GM13976 (cell line): ENCODE results near the gene BMERB1.

Experiments used
- DNase-seq: peaks from one replicate; pipeline ENCODE4 v3.0.0; 2012; ENCODE audit warnings: low spot score
- in situ Hi-C: fragments of 300-500 bp; cut with MboI; formaldehyde crosslinking; loops from one replicate; pipeline ENCODE4 v1.12.0; 2022; ENCODE audit warnings: low sequenced_read_pairs, mixed read lengths, inconsistent platforms; ENCODE audit not compliant: unreplicated experiment
- TF ChIP-seq, protein P1 (sequence below): IDR thresholded peaks from 2 replicates; pipeline ENCODE4 v1.5.1; 2012; ENCODE audit warnings: borderline replicate concordance, mild to moderate bottlenecking; ENCODE audit not compliant: insufficient read depth; ENCODE audit errors: extremely low read depth, missing control alignments, control extremely low read depth

BMERB1 gene

DNA sequence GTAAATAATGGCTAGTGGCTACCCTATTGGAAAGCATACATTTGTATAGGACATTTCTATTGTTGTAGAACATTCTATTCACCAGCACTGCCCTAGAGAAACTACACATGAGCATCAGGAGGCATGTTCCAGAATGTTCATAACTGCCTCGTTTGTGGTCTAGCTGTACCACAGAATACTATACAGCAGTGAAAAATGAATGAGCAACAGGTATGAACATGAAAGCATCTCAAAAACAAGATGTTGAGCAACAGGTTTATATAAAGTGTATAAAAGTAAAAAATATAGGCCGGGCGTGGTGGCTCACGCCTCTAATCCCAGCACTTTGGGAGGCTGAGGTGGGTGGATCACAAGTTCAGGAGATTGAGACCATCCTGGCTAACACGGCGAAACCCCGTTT is 91.7 kb downstream of the BMERB1 start:
- DNase-seq: no peak
- TF ChIP-seq, protein P1, sequence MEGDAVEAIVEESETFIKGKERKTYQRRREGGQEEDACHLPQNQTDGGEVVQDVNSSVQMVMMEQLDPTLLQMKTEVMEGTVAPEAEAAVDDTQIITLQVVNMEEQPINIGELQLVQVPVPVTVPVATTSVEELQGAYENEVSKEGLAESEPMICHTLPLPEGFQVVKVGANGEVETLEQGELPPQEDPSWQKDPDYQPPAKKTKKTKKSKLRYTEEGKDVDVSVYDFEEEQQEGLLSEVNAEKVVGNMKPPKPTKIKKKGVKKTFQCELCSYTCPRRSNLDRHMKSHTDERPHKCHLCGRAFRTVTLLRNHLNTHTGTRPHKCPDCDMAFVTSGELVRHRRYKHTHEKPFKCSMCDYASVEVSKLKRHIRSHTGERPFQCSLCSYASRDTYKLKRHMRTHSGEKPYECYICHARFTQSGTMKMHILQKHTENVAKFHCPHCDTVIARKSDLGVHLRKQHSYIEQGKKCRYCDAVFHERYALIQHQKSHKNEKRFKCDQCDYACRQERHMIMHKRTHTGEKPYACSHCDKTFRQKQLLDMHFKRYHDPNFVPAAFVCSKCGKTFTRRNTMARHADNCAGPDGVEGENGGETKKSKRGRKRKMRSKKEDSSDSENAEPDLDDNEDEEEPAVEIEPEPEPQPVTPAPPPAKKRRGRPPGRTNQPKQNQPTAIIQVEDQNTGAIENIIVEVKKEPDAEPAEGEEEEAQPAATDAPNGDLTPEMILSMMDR: no peak
- in situ Hi-C loops: loop anchor here (25.0 kb wide), 1 partner anchor 636 kb away; no protein-coding TSS in a partner anchor

DNA sequence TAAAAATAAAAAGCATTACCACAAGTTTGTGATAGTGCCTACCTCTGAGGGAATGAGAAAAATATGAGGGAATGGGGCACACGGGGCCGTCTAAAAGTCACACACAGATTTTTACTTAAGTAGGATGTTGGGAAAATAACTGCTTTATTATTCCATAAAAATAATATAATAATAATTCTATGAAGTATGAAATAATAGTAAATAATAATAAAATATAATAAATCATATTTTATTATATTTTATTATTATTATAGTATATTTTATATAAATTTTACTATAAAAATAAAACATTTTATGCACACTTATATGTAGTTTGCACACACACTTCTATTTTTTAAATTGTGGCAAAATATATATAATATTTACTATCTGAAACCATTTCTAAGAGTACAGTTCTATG is 92.3 kb downstream of the BMERB1 start:
- no peak for DNase-seq
- TF ChIP-seq, protein P1: no peak
- in situ Hi-C loops: loop anchor here (25.0 kb wide), 1 partner anchor 636 kb away; no protein-coding TSS in a partner anchor

GRCh38 chr16:15529673-15530072 is 95.3 kb downstream of the BMERB1 start:
- DNase-seq: no peak
- TF ChIP-seq, protein P1: no peak
- in situ Hi-C loops: loop anchor here (25.0 kb wide), 1 partner anchor 633 kb away; no protein-coding TSS in a partner anchor

GRCh38 chr16:15530085-15530484 is 95.7 kb downstream of the BMERB1 start:
- no peak for DNase-seq
- TF ChIP-seq, protein P1: no peak
- in situ Hi-C loops: loop anchor here (25.0 kb wide), 1 partner anchor 632 kb away; no protein-coding TSS in a partner anchor

DNA sequence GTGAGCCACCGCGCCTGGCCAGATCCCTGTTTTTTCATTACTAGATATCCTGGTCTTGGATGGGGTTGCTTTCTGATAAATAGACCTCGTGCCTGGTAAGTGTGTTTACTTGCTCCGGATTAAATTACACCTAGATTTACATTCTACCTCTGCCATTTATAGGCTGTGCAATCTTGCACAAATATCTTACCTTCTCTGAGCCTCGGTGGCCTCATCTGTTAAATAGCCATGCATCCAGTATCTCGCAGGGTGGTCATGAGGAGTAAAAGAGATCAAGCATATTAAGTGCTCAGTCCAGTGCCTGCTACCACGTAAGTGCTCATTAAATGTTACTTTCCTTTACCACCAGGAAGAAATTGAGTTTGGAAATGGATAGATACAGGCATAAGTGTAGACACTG is 98.4 kb downstream of the BMERB1 start:
- TF ChIP-seq, protein P1: no peak
- no peak for DNase-seq
- in situ Hi-C loops: loop anchor here (25.0 kb wide), 1 partner anchor 629 kb away; no protein-coding TSS in a partner anchor

DNA sequence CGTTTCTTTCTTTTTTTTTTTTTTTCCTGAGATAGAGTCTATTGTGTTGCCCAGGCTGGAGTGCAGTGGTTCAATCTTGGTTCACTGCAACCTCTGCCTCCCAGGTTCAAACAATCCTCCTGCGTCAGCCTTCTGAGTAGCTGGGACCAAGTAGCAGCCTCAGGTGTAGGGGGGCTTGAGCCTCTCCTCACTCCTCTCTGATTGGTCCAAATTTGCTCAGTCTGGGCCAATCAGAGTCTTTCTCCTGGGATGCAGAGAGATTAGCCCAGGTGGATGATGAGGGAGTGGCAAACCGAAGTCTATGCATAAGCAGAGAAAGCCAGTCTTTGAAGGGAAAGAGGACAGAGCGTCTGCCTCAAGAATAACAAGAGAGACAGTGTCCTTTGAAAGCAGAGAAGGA is 99.0 kb downstream of the BMERB1 start:
- TF ChIP-seq, protein P1: no peak
- DNase-seq: no peak
- in situ Hi-C loops: loop anchor here (25.0 kb wide), 1 partner anchor 629 kb away; no protein-coding TSS in a partner anchor
